GM18526 (cell line): ENCODE data around the gene RASGEF1B.

Experiments used
- POLR2A ChIP-seq: IDR thresholded peaks from 3 replicates; pipeline ENCODE4 v1.6.1; 2011; ENCODE audit not compliant: insufficient read length; ENCODE audit errors: extremely low read depth

Gene RASGEF1B

DNA sequence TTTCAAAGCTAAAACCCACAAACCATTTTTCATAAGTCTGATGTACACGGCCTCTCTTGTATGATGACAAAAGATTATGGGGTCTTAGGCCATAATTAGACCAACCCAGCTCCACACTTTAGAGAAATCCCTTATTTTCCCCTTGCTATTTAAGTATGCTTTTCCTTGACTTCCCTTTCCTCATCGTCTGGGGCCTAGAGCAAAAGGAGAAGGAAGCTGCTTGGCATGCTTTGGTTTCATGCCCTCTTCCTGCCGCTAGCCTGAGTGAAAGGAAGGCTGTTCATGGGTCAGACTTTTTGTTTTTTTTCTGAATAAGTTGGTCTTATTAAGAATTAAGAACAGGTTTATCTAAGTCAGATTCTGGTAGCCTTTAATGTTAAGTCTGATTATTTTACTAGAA lies 10.6 kb upstream of the RASGEF1B start:
- no peak for TF ChIP-seq POLR2A

GRCh38 chr4:81481151-81481550 lies 9.4 kb upstream of the RASGEF1B start:
- no peak for TF ChIP-seq POLR2A

DNA sequence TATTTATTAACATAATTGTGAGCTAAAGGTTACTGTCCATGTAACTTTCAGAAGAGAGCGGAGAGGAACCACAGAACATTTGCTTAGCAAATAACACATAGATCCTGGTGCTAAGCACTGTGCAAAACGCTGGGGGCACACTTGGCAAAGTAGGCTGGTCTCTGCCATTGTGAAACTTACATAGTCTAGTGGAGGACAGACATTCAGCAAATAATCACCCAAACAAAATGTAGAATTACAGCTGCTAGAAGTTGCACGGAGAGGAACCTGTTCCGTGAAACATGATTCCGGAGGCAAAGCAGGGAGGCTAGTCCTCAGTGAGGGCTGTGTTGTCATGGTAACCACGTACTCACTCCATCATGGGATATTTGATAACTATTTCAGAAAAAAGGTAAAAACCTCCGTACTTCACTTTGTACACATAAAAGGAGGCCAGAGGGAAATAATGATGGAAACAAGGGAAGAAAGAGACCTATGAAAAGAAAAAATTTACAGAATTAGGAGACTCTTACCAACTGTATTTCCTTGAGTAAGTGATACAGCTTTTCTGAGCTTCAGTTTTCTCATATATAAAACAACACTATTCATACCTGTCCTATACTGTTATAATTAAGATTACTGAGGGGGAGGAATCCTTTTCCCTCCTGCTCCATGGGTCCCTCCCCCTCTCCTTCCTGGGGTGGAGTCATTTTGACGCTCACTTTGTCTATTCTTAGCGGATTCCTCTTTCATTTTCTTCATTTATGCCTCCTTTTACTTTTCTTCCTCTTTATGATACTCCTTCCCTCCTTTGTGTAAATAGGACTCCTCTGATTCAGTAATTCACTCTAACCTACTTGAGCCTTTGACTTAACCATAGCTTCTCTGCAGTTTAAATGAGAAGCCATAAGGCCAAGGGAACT lies 825 bp upstream of the RASGEF1B start:
- TF ChIP-seq POLR2A: no peak

GRCh38 chr4:81471298-81471587 lies 464 bp downstream of the RASGEF1B start:
- TF ChIP-seq POLR2A: no peak

- TF ChIP-seq POLR2A: no peak
Observed at GRCh38 chr4:81470456-81471297, 1.0 kb downstream of the RASGEF1B start.

GRCh38 chr4:81469781-81470455 lies 1.8 kb downstream of the RASGEF1B start:
- TF ChIP-seq POLR2A: no peak

DNA sequence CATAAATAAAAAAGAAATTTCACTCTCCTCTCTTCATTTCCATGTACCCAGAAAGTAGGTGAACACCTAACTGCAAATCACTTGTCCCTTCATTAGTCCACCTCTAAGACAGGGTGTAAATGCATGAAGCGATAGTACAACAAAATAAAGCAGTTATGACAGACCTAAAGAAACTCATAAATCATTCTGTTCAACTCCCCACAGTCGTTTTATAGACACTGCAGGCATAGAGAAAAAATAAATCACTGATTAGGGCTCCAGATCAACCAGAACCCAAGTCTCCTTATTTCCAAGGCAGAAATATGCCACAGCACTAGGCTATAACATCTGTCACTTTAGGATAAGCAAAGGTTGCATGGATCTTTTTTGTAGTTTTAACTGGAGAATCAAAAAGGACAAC lies 3.0 kb downstream of the RASGEF1B start:
- TF ChIP-seq POLR2A: no peak

DNA sequence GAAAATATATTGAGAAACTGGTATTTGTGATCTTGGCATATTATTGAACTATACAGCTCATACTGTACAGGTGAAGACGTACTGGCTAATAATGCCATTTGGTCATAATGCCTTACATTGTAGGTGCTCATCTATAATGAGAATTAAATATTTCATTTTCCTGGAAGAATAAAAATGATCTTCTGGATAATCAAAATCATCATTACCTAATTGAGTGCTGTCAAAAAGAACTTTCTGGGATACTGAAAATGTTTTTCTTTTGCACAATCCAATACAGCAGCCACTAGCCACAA lies 4.1 kb downstream of the RASGEF1B start:
- no peak for TF ChIP-seq POLR2A

DNA sequence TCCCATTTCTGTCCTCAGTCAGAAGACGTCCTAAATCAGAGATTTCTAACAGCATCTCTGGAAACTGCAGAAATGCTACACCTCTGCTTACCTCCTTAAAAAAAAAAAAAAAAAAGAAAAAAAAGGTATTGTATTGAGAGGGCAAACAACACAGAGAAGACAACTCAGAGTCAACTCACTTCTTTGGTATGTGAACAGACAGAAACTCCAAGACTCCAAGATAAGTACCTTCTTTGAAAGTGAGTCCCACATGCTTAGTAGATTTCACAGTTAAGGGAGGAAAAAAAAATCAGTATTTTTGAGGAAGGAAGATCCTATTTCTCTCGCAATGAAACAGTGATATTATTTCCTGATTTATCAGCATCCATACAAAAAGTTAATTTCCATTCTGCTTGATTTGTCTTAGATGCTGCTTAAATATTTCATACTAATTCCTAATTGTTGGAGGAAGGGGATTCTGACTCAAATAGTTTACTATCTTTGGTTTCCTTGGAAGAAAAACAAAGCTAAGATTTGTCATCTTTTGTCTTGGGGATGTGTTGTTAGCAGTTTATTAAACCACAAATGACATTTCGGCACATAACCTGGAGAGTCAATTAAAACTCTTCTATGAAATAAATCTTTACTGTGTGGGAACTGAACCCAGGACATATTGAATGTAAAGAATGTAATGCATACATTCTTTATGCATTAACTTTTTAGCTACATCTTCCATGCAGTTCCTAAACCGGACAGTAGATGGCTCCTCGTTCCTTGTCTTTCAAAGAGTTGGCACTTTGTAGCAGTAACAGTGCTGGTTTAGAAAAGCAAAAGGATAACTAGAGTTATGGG lies 4.7 kb downstream of the RASGEF1B start:
- TF ChIP-seq POLR2A: no peak

DNA sequence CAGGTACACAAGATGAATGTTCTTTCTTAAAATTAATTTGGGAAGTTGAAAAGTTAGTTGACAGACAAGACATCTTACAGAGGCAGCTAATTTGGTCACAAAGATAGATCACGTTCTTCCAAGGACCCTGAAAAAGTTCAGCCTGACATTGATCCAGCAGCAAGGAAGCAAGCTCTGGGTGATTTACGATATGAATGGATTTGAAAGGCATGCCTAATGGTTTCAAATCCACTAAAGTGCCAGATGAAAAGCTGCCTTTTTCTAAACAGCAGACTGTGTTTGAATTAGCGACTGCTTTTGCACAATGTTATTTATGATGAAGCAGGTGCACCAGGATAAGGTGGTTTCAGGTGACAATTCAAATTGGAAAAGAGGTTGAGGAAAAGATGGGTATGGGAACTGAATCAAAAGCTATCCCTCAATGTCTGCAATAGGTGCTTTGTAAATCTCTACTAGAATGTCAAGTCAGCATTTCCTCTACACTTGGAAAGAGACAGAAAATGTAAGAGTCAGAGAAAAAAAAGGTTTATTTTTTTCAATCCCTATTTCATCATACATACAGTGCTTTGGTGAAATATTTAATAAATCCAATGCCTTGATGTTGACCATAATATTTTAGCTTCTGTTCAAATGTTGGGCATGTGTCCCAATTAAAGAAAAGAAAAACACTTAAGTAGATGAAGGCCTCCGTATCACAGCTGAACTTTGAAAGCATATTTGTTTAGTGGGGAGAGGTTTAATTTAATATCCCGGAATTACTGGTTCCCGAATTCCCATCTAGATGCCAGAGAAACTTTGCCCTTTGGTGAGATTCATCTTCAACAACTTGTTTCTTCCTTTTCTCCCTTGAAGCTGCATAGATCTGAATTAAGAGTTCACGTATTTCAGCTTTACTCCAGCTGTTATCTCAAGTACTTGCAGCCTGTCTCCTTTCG lies 6.0 kb downstream of the RASGEF1B start:
- TF ChIP-seq POLR2A: no peak

- no peak for TF ChIP-seq POLR2A
Observed at GRCh38 chr4:81460834-81461233, 10.9 kb downstream of the RASGEF1B start.

DNA sequence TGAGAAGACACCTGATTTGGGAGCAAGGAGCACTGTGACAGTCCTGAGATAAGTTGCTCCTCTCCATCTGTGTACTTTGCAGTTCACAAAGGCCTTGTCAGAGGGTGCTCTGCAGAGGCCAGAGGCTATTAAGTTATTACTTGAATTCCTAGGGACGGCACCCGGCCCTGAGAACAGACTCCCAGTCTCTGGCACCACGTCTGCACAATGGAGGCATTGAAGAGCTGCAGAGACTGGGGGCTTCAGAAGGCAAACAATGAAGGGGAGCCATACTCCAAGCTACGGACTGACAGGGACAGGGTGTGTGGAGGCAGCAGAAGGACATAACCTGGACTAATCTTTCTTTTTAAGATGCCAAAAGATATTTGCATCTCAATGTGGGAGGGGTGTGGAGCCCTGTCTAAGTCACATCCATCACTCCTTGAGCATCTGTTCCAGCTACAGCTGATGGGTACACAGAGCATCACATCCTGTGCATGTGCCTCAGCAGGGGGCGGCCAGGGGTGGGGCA lies 11.5 kb downstream of the RASGEF1B start:
- no peak for TF ChIP-seq POLR2A

- no peak for TF ChIP-seq POLR2A
Observed at GRCh38 chr4:81459228-81459627, 12.5 kb downstream of the RASGEF1B start.
